GM18505 (cell line): ENCODE measurements around the gene ZFAND3.

ENCODE experiments used
- ATAC-seq: cut with Tn5 transposase; IDR thresholded peaks from one replicate; pipeline ENCODE4 v1.9.1; 2021; ENCODE audit not compliant: unreplicated experiment
- POLR2A ChIP-seq: IDR thresholded peaks from 4 replicates; pipeline ENCODE4 v1.6.1; 2011; ENCODE audit warnings: borderline replicate concordance; ENCODE audit not compliant: insufficient read depth, insufficient read length; ENCODE audit errors: extremely low read depth

Gene ZFAND3

DNA sequence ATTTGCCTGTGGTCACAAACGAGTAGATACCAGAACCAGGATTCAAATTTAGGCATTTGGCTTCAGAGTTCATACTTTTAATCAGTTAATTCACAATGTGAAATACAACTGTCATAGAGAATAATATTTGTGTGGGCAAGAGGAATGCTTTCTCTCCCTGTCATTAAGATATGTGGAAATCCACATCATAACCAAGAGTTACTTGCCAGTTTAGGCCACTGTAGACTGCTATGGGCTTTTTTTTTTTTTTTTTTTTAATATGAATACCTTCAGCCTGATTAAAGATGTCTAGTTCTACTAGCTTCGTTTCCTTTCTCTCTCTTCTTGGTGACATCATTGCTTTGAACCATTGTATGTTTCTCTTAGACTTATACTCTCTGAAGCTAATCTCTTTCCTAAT is 244.9 kb downstream of the ZFAND3 start:
- ATAC-seq = no peak
- no peak for TF ChIP-seq POLR2A

DNA sequence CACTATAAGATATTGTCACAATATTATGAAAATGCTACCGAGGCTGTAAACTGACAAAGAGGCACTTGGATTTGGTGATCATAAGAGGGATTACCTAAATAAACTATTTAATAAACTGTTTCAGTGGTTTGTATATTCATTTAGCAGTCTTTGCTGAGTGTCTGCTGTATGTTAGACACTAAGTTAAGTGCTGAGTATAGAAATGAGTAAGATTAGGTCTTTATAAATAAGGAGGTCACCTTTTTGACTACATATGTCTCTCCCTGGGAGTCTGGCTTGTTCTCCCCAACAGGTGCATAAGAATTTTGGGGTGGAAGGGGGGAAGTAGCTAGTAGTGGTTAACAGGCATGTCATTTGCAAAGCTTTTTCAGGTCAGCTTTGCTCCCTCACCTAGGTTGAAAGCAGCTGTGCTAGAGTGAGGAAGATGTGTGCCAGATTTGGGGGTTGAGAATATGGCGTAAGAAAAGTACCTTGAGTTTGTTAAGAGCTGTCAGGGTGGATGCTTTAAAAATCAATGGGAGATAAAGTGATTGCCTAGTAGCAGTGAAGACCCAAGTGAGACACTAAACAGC is 246.3 kb downstream of the ZFAND3 start:
- no peak for TF ChIP-seq POLR2A
- no peak for ATAC-seq

DNA sequence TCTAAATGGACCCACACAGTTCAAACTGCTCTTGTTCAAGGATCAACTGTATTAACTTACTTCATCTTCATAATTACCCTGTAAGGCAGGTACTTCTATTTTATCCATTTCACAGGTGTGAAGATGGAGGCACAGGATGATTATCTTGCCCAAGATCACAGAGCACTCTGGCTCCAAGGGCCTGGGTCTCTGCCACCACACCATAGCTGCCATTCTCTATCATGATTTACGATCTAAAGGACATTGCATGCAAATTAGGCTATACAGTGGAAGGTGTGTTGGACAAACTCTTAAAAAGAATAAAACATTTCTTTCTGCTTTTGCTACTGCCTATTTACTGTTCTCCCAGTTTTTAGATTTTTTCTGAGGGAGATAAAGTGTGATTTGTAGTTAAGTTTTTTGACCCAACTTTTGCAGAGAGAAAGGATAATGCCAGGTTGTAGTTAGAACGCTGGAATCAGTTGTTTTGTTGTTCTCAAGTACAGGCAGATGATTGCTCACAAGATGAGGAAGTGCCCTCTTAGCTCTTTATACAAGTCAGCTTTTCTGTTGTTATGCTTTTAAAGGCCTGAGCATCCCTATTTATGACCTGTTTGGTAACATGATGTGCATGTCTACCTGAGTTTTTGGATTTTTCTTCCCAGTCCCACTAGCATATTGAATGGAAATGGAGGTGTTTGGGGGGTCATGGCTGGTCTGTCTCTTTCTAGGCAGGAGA is 247.9 kb downstream of the ZFAND3 start:
- TF ChIP-seq POLR2A = no peak
- ATAC-seq = no peak

DNA sequence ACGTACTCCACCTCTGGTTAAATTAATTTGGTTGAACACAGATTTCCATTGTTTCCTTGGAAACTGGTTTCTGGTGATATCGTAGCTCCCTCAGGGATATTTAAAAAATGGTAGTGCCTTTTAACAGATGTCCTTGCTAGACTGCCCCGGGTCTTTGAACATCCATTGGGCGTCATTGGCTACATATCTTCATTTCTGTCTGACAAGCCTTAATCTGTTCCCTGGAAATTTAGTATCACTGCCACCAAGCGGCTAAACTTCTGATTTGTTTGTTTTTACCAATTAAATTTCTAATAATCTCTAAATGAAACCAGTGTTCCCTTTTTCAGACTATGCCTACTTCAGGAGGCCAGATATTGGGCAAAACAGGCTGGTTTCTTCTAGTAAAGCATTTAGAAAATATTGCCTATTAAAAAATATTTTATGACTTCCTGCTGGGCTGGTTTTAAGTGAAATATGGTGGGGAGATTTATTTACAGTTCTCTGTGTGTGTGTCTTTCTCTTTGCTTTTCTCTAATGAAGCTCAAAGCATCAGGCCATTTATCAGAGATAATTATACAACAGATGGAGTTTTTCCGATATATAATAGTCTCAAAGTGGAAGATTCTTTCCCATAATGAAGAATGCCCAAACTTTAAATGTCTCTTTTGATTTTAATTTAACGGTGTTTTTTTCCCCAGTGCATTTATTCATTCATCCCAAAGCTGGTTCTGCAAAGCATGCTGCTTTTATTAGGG is 249.5 kb downstream of the ZFAND3 start:
- TF ChIP-seq POLR2A = no peak
- no peak for ATAC-seq

DNA sequence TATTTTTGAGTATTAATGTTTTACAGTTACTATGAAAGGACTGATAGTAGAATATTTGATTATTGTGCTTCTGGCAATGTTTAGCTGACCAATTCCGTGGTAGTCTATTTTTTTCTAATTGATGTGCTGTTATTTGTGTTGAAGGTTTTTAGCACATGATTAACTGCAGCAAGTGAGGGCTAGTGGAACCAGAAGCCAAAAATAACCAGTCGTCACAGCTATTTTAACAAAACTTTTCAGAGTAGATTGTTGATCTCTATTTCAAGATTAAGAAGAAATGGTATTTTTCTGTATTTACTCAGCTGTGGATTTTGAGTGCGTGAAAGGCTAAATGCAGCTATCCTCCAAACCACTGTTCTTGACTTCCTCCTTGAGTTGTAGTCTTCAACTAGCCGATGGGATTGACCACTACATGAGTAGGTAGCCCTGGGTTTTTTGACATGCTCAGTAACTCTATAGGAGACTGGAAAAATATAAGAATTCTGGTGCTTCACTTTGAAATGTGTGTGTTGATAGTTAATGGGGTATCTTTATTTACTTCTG is 258.0 kb downstream of the ZFAND3 start:
- no peak for ATAC-seq
- TF ChIP-seq POLR2A = no peak

DNA sequence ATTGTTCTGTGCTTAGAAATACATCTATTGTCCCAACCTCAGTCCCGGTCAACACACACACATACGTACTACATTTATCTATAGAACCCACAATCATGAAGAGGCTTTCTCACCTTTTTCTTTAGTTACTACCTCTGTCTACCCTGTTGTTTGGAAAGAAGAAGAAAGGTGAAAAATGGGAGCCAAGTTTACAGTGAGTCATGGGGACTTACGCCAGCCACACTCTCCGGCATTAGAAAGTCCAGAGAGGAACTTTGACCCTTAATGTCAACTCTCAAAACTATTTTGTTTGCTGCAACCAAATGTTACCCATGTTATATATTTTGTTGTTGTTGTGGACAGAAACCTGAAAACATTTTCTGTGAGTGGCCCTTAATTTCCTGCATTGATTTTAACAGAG is 259.1 kb downstream of the ZFAND3 start:
- ATAC-seq = no peak
- TF ChIP-seq POLR2A = no peak

DNA sequence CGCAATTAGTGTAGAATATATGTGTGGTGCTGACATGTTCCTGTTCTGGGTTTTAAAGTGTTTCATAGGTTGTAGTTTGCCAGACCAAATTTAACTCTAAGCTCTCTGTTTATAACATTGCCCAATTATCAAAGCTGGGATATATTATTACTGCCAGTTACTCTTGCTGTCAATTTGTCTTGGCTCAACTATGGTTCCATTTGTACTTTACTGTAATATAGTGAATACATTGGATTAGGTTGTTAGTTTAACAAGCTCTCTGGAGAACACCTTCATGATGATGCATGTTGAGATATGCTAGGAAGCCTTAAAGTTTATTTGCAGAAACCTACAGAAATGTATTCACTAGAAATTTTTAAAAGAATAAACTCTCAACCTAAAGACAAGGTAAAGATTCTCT is 259.6 kb downstream of the ZFAND3 start:
- no peak for TF ChIP-seq POLR2A
- no peak for ATAC-seq

DNA sequence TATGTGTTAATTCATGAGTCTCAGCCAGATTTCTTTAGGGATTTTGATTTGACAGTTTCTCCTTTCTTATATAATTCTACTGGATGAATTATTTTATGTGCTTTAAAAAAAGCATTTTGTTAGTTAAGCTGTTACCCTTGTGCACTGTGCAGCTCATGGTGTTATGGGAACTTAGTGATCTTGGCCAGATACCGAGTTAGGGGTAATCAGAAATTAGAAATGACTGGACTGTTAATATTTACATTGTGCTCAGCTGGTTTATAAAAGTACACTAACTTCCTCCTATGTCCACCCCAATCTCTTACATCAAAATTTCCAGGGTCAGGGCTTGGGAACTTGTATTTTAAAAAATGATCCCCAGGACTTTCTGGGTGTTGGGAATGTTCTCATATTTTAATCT is 260.0 kb downstream of the ZFAND3 start:
- TF ChIP-seq POLR2A = no peak
- no peak for ATAC-seq

DNA sequence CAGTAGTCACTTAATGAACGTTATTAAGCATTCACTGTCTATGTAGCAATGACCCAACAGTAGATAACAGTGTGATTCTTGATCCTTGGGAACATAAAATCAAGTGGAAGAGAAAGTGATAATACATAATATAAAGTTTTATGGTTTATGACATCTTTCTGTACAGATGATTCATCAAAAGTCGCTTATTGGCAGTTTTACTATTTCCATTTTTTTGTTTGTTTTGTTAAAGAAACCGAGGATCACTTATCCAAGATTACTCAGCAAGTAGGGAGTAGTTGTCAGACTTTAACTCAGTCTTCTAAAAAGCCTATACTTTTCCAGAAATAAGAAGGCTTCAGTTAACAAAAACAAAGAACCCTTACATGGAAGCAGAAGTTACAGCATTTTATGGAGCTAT is 260.8 kb downstream of the ZFAND3 start:
- no peak for TF ChIP-seq POLR2A
- ATAC-seq = no peak

DNA sequence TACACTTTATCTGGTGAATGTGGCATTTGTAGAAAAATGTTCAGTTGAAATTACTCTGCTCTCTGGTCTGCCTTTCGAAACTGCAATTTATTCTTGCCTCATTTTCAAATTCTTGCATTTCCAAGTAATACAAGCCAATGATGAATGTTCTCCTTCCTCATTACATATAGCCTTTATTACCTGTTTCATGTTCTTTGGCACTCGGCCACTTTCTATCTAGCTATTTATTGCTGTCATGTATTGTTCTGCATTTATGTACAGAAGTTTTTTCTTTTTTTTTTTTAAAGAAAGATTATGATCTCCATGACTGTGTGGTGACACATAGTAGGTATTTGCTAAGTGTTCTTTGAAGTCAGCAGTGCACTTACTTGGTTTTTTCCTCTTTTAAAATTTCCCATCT is 261.4 kb downstream of the ZFAND3 start:
- TF ChIP-seq POLR2A = no peak
- no peak for ATAC-seq

DNA sequence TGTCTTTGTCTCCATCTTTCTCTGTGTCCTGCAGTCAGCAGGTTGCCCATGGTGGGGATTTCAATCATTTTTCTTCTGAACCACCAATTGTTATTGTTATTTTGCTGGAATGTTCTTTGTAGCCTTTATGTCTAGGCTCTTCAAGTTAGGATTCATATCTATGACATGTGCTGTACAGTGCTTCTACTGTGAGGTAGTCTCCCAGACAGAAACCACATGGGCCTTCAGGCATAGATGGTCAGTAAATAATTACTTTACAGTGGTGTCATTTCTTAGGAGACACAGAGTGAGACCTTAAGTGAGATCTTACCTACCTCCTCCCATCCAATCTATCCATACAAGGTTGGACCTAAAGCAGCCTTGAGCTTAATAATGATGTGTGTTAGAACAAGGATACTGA is 265.5 kb downstream of the ZFAND3 start:
- ATAC-seq = no peak
- no peak for TF ChIP-seq POLR2A

DNA sequence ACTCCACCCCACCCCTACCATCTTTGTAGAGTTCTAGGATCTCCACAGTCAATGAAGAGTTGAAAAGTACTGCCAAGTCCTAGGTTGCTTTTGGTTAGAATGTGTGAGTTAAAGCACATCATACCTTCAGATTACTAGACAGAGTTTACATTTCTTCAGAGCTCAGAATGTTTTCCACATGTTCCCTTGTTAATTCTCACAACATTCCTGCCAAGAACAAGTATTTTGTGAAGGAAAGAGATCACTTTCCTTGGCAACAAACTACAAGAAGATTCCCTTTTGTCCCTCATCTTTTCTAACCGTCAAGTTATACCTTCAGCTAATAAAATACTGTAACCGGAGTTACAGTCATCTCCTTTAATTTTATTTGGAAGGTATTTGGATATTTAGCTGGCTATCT is 266.8 kb downstream of the ZFAND3 start:
- TF ChIP-seq POLR2A = no peak
- ATAC-seq = no peak

DNA sequence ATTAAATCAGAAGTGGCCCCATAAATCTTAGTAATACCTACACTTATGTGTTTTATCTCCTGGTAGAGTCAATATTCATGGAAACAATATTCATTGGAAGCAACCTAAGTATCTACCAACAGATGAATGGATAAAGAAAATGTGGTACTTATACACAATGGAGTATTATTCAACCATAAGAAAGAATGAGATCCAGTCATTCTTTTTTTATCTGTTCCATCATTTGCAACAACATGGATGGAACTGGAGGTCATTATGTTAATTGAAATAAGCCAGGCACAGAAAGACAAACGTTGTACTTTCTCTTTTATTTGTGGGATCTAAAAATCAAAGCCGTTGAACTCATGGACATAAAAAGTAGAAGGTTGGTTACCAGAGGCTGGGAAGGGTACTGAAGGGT is 268.5 kb downstream of the ZFAND3 start:
- no peak for TF ChIP-seq POLR2A
- no peak for ATAC-seq

DNA sequence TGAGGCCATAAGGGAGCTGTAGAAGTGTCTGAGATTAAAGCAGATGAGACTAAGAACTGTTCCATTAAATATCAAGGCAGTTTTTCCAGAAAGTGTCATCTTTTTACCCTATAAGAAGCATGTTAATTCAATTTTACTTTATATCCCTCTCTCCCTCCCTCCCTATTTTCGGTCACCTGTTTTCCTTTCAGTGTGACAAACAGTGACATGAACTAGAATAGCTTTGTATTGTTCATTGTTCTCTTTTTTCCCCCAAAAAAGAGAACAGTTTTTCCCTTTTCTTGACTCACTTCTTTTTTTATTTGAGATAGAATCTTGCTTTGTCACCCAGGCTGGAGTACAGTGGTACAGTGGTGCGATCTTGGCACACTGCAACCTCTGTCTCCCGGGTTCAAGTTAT is 269.3 kb downstream of the ZFAND3 start:
- no peak for ATAC-seq
- TF ChIP-seq POLR2A = no peak
